ENCODE results near the gene SLC19A1. TPM values are rescaled to one million over a fixed set of nuclear protein-coding genes. Genes with fewer than 3 reads are reported as not detected.
"Not testable (repeated sequence)": the region's sequence is repeated elsewhere in the genome, so short reads cannot be mapped to it uniquely, and the experiment has no call there.

The SLC19A1 gene
- total RNA-seq, 1 experiment from 2014 or later = 17.9 TPM

DNA sequence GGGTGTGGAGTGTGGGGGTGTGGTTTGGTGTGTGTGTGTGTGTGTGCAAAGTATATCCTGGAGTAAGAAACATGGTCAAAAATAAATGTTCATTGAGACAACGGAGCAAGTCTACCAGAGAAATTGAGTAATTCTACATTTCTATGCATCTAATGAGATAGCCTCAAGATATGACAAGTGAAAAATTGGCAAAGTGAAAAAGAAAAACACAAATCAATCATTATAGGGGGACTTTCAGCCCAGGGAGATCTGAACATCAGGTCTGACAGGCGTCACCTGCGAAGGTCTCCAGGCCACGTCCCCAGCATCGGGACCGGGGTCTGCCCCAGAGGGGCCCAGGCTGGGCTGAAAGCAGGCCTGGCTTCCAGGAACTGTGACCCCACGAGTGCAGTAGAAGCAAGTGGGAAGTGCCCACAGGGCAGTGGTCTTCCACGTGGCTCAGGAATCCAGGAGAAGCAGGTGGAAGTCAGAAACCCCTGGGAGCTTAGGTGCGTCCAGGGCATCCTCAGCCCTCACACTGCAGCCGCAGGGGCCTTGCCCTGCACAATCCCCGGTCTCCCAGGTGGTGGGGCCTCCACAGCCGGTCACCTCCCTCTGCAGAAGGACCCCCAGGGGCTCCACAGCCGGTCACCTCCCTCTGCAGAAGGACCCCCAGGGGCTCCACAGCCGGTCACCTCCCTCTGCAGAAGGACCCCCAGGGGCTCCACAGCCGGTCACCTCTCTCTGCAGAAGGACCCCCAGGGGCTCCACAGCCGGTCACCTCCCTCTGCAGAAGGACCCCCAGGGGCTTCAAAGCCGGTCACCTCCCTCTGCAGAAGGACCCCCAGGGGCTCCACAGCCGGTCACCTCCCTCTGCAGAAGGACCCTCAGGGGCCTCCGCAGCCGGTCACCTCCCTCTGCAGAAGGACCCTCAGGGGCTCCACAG lies 40.9 kb downstream of the SLC19A1 start:
- not testable (repeated sequence) for H3K36me3 ChIP-seq (replicated peaks; ENCODE audit: control insufficient read depth, insufficient read depth, low read length); H3K27me3 ChIP-seq (ENCODE audit: control insufficient read depth, insufficient read depth, low read length); H3K4me3 ChIP-seq (ENCODE audit: insufficient read depth, low read depth, low read length); DNase-seq

DNA sequence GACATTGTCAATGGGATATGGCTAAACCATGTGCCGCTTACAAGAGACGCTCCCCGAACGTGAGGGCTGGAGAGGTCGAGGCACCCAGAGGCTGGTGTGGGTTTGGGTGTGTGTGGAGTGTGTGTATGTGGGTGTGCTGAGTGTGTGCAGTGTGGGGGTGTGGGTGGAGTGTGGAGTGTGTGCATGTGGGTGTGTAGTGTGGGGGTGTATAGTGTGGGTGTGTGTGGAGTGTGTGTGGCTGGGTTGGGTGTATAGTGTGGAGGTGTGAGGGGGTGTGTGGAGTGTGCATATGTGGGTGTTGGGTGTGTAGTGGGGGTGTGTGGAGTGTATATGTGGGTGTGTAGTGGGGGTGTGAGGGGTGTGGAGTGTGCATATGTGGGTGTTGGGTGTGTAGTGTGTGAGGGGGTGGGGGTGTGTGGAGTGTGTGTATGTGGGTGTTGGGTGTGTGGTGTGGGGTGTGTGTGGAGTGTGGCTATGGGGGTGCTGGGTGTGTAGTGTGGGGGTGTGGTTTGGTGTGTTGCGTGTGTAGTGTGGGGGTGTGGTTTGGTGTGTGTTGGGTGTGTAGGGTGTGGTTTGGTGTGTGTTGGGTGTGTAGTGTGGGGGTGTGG lies 42.2 kb downstream of the SLC19A1 start:
- no peak overlapping the region for H3K4me3 ChIP-seq (ENCODE audit: insufficient read depth, low read depth, low read length)
- H3K36me3 ChIP-seq (replicated peaks; ENCODE audit: control insufficient read depth, insufficient read depth, low read length) = peaks cover 18% of the 10 kb centered on the region
- no peaks in the 10 kb centered on the region for H3K27me3 ChIP-seq (ENCODE audit: control insufficient read depth, insufficient read depth, low read length)
- no peak for DNase-seq

- H3K27me3 ChIP-seq (ENCODE audit: control insufficient read depth, insufficient read depth, low read length) = no peaks in the 10 kb centered on the region
- no peak for DNase-seq
- H3K4me3 ChIP-seq (ENCODE audit: insufficient read depth, low read depth, low read length) = no peak overlapping the region
- H3K36me3 ChIP-seq (replicated peaks; ENCODE audit: control insufficient read depth, insufficient read depth, low read length) = peaks cover 18% of the 10 kb centered on the region
These were observed 43.0 kb downstream of the SLC19A1 start for GRCh38 chr21:45499201-45499750.

DNA sequence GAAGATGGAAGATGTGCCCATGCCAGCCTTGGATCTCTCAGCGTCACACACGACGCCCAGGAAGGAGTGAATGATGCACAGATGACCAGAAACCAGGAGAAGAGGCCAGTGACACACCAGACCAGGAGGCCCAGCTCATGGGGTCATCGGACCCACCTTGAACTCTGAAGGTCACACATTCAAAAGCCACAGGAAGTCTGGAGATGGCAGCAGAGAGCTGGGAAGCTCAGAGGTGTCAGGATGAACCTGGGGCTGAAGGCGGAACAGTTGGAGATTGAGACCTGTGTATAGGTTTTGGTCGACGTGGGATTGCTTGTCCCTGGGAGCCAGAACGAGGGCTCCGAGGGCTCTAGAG lies 43.6 kb downstream of the SLC19A1 start:
- Histone ChIP-seq H3K36me3 (replicated peaks; ENCODE audit: control insufficient read depth, insufficient read depth, low read length) (peaks cover 19% of the 10 kb centered on the region), H3K27me3 (ENCODE audit: control insufficient read depth, insufficient read depth, low read length) (no peaks in the 10 kb centered on the region), H3K4me3 (ENCODE audit: insufficient read depth, low read depth, low read length) (no peak overlapping the region)
- DNase-seq = no peak

DNA sequence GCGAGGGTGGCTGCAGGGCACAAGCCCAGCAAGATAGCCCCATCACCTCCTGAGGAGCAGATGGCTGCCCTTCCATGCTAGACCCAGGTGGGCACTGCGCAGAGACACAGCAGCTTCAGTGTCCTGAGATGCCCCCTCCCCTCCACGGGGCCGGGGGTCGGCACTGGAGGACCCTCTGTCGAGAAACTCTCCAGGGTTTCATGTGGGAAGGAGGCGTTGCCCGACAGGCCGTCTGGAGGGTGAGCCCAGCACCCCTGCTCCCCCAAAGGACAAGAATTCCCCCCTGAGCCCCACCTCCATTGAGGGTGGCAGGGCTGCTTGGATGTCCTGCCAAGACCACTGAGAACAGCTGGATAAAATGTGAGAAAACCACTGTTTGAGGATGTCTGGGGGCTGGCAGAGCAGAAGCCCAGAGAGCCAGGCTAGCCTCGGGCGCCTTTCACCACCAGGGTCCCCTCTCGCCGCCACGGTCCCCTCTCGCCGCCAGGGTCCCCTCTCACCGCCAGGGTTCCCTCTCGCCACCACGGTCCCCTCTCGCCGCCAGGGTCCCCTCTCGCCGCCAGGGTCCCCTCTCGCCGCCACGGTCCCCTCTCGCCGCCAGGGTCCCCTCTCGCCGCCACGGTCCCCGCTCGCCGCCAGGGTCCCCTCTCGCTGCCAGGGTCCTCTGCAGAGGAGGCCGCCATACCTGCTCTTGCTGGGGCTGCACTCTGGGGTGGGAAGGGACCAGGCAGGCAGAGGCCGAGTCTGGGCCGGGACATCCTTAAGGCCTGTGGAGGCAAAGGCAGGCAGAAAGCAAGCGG lies 44.2 kb downstream of the SLC19A1 start:
- no peak for DNase-seq
- H3K36me3 ChIP-seq (replicated peaks; ENCODE audit: control insufficient read depth, insufficient read depth, low read length) = peaks cover 19% of the 10 kb centered on the region
- no peak overlapping the region for H3K4me3 ChIP-seq (ENCODE audit: insufficient read depth, low read depth, low read length)
- H3K27me3 ChIP-seq (ENCODE audit: control insufficient read depth, insufficient read depth, low read length) = no peaks in the 10 kb centered on the region

GRCh38 chr21:45496968-45497845 lies 45.0 kb downstream of the SLC19A1 start:
- Histone ChIP-seq H3K36me3 (replicated peaks; ENCODE audit: control insufficient read depth, insufficient read depth, low read length) (peaks cover 19% of the 10 kb centered on the region), H3K27me3 (ENCODE audit: control insufficient read depth, insufficient read depth, low read length) (no peaks in the 10 kb centered on the region), H3K4me3 (ENCODE audit: insufficient read depth, low read depth, low read length) (no peak overlapping the region)
- no peak for DNase-seq

GRCh38 chr21:45496151-45496967 lies 45.9 kb downstream of the SLC19A1 start:
- no peak for DNase-seq
- no peaks in the 10 kb centered on the region for H3K27me3 ChIP-seq (ENCODE audit: control insufficient read depth, insufficient read depth, low read length)
- no peak overlapping the region for H3K4me3 ChIP-seq (ENCODE audit: insufficient read depth, low read depth, low read length)
- peaks cover 22% of the 10 kb centered on the region for H3K36me3 ChIP-seq (replicated peaks; ENCODE audit: control insufficient read depth, insufficient read depth, low read length)

DNA sequence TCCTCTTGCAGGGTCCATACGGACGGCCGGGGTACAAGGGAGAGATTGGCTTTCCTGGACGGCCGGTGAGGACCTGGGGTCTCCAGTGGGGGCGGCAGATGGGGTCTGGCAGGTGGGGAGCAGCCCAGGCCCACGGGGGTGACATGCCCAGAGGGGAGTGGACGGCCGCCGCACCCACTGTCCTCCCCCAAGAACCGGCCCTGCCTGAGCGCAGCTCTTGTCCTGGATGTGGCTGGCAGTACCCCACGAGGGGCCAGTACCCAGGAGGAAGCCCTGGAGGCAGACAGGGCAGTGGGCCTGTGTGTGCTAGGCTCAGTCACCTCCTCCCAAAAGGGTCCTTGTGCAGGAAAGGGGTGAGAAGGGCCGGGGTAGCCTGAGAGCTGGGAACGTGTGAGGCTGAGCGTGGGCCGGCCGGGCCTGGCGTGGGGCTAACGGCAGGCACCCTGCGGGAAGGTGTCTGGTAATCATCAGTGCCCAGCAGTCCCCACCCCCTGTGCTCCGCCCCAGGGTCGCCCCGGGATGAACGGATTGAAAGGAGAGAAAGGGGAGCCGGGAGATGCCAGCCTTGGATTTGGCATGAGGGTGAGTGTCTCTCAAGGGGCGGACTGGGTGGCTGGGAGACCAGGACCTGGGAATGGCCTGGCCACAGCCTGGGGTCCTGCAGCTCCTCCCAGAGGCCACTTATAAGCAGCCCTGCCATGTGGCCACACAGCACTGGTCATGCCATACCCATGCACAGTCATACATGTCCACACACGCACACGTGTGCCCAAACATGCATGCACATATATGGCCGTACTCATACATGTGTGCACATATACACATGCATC lies 47.2 kb downstream of the SLC19A1 start:
- no peak for DNase-seq

GRCh38 chr21:45494135-45494850 lies 47.9 kb downstream of the SLC19A1 start:
- DNase-seq = no peak
- Histone ChIP-seq H3K4me3 (ENCODE audit: insufficient read depth, low read depth, low read length) (no peak overlapping the region), H3K36me3 (replicated peaks; ENCODE audit: control insufficient read depth, insufficient read depth, low read length) (peaks cover 23% of the 10 kb centered on the region), H3K27me3 (ENCODE audit: control insufficient read depth, insufficient read depth, low read length) (no peaks in the 10 kb centered on the region)

More for the DNA sequence above, 47.2 kb downstream of the SLC19A1 start:
- H3K4me3 ChIP-seq (ENCODE audit: insufficient read depth, low read depth, low read length) = no peak overlapping the region
- peaks cover 23% of the 10 kb centered on the region for H3K36me3 ChIP-seq (replicated peaks; ENCODE audit: control insufficient read depth, insufficient read depth, low read length)
- H3K27me3 ChIP-seq (ENCODE audit: control insufficient read depth, insufficient read depth, low read length) = no peaks in the 10 kb centered on the region

DNA sequence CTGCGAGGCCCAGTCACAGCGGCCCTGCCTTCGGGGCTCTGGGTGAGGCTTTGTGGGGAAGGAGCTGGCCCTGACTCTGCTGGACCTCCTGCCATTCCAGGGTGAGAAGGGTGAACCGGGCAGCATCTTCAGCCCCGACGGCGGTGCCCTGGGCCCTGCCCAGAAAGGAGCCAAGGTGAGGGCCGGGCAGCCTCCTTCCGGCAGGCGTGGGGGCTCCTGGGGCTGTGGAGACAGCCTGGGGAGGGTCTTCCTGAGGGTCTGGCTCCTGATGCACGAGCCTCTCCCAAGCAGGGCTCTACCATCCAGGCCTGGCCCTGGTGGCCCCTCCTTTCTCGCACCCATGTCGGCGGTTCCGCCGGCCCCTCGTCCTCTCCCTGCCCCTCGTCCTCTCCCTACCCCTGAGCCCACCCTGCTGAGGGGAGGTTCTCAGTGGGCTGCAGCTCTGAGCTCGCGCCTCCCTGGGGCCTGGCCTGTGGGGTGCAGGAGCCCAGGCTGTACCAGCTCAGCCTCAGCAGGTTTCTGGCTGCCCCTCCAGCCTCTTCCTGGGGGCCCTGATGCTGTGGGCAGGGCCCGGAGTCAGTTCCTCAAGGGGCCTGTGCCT lies 48.7 kb downstream of the SLC19A1 start:
- Histone ChIP-seq H3K4me3 (ENCODE audit: insufficient read depth, low read depth, low read length) (no peak overlapping the region), H3K36me3 (replicated peaks; ENCODE audit: control insufficient read depth, insufficient read depth, low read length) (peaks cover 17% of the 10 kb centered on the region), H3K27me3 (ENCODE audit: control insufficient read depth, insufficient read depth, low read length) (no peaks in the 10 kb centered on the region)
- no peak for DNase-seq

GRCh38 chr21:45492765-45493164 lies 49.5 kb downstream of the SLC19A1 start:
- H3K27me3 ChIP-seq (ENCODE audit: control insufficient read depth, insufficient read depth, low read length) = no peaks in the 10 kb centered on the region
- H3K36me3 ChIP-seq (replicated peaks; ENCODE audit: control insufficient read depth, insufficient read depth, low read length) = peaks cover 15% of the 10 kb centered on the region
- H3K4me3 ChIP-seq (ENCODE audit: insufficient read depth, low read depth, low read length) = no peak overlapping the region
- DNase-seq = no peak

GRCh38 chr21:45491623-45492022 lies 50.6 kb downstream of the SLC19A1 start:
- Histone ChIP-seq H3K4me3 (ENCODE audit: insufficient read depth, low read depth, low read length) (no peak overlapping the region), H3K27me3 (ENCODE audit: control insufficient read depth, insufficient read depth, low read length) (no peaks in the 10 kb centered on the region), H3K36me3 (replicated peaks; ENCODE audit: control insufficient read depth, insufficient read depth, low read length) (peaks cover 14% of the 10 kb centered on the region)
- no peak for DNase-seq

All from H7 (cell line).